Stimulated activated CD4-positive, alpha-beta T cell treated with anti-CD3 and anti-CD28 coated beads, Interleukin-12 subunit alpha, Interleukin-12 subunit beta, amount 100 ng/mL, for 24 hours (primary cell): ENCODE measurements around the gene OLR1.

ENCODE experiments used
- DNase-seq, 2 experiments: peaks; one replicate each; pipeline ENCODE4 v3.0.0-alpha.2; 2020; ENCODE audit warnings: low read depth in 2 of 2

OLR1 gene

DNA sequence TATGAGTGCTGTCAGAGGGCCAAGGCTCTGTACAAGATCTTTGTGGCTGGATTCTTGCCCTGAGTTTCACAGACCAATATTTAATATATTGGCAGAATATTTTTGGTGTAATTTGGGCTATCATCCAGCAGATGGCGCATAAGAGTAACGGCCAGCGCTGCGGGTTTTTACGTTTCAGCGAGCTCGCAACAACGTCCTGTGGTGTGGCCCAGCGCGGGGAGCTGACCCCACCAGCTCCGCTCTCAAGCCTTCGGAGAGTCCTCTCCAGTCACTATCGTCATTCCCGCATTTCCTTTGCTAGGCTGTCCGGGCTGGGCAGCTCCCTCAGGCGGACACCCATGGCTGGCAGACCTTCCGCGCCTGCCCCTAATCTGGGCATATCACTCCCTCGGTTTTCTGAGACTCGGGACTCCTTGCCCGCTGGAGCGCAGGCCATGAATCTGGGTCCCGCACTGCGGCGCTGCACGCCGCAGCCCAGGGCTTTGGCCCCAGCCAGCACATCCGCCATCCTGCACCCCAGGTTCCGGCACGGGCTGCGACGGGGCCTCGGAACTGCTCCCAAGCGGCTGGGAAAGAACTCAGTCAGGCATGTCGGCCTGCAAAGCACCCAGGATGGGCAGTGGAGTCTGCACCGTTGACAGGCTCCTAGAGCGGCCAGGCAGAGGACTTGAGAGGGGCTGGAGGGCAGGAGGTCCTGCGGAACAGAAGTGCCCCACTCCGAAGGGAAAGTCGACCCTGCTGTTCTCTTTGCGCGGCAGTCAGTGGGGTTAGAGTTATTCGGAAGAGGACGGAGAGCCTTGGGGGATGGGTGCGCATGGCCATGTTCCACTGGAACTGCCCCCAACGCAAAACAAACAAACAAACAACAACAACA, 18.4 kb downstream of the OLR1 start:
- DNase-seq, result peak; percentile 9 to 28

- no peak for DNase-seq
These were observed 20.3 kb downstream of the OLR1 start for GRCh38 chr12:10151621-10152020.

GRCh38 chr12:10147714-10148403, 24.1 kb downstream of the OLR1 start:
- DNase-seq, result no peak

DNA sequence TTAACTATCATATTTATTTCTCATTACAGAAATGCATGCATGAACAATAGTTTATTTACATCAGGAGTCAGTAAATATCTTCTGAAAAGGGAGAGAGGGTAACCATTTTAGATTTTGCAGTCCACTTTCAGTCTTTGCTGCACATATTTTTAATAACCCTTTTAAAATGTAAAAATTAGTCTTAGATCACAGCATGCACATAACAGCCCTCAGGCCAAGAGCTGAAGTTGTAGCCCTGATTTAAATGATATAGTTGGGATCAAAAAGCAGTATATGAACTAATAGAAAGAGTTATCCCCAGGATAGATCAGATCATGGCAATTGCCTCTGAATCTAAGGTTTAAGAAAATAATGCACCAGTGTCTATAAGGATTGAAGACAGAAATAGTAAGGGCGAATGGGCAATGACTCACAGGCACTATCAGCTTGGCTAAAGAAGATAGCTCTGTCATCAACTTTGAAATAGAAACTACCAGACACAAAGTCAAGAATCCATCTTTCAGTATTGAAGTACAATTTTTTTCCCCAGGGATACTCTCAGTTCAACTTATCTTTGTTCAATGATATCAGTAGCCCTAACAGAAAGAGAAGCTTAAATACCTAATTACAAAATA, 28.8 kb downstream of the OLR1 start:
- no peak for DNase-seq

DNA sequence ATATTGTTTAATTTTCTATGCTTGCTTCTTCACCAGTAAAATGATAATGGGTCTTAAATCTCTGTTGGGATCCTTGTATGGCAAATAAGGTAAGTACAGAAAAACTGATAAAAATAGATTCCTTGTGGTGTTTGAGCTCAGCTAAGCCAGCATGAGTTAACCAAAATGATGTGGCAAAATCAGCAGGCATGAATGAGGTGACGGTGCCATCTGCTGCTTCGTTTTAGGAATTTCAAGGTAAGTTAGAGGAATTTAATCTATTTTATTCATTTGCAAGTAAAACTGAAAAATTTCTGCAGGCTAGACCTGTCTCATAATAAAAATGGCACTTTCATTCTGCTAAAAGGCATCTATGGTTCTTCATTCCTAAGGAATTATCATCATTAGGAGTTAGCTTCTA, 31.9 kb downstream of the OLR1 start:
- DNase-seq, result peak in 1 of 2 experiments; percentile 17

GRCh38 chr12:10136637-10137205, 35.2 kb downstream of the OLR1 start:
- no peak for DNase-seq

GRCh38 chr12:10135126-10135525, 36.8 kb downstream of the OLR1 start:
- DNase-seq, result no peak

DNA sequence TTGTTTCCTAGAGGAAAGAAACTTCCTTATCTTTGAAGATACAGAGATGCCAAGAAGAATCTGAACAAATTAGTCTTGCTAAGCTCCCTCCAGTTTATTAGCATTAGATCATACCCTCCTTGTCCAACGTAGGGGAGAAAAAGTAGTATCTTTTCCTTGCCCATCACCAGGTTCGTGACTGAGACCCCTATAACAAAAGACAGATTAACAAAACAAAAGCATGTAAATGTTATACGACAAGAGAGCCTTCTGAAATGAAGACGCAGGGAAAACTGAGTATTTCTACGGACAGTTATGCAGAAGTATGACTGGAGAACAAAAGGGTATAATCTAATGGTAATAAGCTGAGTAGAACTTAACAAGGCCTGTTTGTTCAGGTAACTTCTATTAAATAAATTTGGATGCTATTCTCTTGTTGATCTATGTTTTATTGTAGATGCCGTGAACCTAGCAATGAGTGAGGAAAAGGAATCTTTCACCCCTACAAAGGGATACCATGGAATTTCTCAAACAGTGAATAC, 39.0 kb downstream of the OLR1 start:
- DNase-seq, result no peak

- no peak for DNase-seq
These were observed 40.7 kb downstream of the OLR1 start for GRCh38 chr12:10131111-10131690.

DNA sequence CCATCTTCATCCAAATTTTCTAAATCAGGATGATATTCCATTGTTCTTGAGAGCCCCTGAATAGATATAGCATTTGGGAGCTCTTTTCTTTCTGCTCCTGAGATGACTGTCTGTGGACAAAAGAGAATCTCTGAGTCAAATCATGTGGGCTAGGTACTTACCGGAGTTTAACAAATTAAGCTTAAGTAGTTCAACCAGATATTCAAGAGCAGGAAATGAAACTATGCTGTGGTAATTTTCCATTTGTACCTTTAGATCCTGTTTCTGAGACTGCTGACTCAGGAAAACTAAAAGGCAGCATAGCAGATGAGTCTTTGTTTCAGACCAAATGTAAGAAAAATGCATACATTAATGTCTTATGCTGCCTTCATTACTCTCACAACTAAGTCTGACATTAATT, 41.9 kb downstream of the OLR1 start, which contains the start of gene CLEC7A:
Gene CLEC7A (minus strand): TSS at position 158 of the 400 bp plus-strand sequence. CDS start 117 bp downstream, at position 41.
- no peak for DNase-seq

DNA sequence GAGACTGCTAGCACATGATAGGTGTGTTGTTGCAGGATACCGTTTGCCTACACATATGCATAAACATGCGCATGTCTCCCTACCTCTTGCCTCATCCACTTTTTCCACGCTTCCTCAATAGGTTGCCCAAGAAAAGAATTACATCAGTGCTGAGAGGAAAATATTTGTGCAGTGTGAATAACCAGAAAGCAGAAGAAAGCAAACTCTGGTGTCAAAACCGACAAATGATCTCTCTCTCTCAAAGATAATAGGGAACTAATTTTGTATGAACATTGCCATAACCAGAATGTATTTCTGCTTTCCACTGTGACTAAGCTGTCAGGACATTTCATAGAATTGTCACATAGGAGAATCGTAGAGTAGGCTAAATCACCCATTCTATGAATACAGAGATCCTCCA, 43.2 kb downstream of the OLR1 start:
- DNase-seq, result no peak

DNA sequence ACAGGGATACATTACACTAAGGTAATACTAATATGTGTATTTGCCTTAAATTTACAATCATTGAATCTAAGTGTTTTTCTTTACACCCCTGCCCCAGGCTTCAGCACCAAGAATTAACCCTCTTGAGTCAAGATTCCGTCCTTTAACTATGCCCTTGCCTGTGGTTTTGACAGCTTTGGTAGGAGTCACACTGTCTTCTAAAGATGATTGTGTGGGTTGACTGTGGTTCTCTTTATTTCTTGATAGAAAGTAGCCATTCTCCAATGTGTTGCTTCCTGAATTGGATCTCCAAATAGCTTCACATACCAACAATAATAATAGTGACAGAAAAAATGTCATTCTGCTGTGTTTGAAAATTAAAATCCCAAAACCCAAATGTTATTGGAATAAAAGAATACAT, 45.5 kb downstream of the OLR1 start:
- DNase-seq, result no peak

GRCh38 chr12:10122689-10123088, 49.2 kb downstream of the OLR1 start:
- no peak for DNase-seq

DNA sequence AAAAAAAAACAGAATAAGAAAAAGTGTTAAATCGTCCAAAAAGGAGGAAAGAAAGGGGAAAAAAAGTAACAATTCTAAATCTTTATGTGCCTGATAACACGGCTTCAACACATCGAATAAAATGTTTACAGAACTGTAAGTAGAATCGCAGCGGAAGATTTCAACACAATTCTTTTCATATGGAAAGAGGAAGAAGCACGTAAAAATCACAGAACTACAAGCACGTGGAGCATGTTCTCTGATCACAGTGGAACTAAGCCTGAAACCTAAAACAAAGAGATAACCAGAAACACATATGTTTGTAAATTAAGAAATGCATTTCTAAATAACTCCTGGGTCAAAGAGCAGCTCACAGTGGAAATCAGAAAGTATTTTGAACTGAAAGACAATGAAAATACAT, 50.7 kb downstream of the OLR1 start:
- no peak for DNase-seq

DNA sequence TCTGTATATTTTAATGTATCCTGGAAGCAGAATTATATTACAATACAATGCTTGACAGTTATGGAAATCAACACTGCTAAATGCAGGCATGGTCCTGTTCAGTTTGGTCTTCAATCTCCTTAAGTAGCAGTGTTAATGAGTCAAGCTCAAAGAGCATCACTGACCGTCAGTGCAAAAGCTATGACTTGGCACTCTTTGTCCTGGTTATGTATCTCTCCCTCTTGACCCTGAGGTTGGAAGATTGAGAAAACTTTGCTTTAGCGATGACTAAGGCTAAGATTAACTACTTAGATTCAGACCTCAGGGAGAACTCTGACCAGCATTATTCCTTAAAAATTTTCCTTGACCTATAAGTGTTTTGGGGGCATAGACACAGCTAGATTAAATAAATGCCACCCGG, 52.9 kb downstream of the OLR1 start:
- DNase-seq, result no peak

GRCh38 chr12:10115890-10116289, 56.0 kb downstream of the OLR1 start:
- DNase-seq, result no peak

DNA sequence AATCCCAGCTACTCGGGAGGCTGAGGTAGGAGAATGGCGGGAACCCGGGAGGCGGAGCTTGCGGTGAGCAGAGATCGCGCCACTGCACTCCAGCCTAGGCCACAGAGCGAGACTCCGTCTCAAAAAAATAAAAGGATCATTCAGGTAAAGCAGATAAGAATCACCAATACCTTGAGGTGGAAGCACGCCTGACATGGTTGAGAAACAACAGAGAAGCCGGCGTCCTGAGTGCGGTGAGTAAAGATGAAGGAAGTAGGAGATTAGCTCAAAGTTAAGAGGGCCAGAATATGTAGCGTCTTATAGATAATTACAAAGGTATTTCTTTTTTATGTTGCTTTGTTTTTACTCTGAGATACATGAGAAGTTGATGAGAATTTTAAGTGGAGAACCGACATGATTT, 56.6 kb downstream of the OLR1 start:
- no peak for DNase-seq

DNA sequence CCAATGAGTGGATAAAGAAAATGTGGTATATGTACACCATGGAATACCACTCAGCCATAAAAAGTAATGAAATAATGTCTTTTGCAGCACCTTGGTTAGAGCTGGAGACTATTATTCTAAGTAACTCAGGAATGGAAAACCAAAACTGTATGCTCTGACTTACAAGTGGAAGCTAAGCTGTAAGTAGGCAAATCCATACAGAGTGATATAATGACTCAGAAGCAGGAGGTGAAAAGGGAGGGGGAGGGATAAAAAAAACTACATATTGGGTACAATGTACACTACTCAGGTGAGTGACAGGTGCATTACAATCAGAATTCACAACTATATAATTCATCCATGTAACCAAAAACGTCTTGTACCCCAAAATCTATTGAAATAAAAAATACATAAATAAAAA, 58.0 kb downstream of the OLR1 start:
- DNase-seq, result no peak

DNA sequence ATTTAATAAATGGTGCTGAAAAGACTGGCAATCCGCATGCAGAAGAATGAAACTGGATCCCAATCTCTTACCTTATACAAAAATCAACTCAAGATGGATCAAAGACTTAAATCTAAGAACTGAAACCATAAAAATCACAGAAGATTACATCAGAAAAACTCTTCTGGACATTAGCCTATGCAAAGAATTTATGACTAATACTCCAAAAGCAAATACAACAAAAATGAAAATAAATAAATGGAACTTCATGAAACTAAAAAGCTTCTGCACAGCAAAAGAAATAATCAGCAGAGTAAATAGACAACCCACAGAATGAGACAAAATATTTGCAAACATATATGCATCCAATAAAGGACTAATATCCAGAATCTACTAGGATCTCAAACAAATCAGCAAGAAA, 58.9 kb downstream of the OLR1 start:
- DNase-seq, result no peak

DNA sequence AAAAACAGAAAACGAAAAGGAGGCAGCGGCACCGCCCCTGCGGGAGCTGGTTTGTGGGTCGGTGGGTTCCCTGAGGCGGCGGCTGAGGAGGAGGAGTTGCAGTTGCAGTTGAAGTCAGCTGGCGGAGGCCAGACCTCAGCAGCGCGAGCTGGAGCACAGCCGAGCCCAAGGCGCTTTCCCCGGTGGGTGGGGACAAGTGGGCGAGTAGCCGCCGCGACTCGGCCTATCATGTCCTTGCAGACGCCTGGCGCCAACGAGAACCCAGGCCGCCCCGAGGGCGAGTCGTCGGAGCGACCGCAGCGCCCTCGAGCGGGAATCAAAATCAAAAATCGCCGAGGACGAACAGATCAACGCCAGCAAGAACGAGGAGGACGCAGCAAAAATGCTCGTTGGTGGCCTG, 60.5 kb downstream of the OLR1 start:
- DNase-seq, result no peak

DNA sequence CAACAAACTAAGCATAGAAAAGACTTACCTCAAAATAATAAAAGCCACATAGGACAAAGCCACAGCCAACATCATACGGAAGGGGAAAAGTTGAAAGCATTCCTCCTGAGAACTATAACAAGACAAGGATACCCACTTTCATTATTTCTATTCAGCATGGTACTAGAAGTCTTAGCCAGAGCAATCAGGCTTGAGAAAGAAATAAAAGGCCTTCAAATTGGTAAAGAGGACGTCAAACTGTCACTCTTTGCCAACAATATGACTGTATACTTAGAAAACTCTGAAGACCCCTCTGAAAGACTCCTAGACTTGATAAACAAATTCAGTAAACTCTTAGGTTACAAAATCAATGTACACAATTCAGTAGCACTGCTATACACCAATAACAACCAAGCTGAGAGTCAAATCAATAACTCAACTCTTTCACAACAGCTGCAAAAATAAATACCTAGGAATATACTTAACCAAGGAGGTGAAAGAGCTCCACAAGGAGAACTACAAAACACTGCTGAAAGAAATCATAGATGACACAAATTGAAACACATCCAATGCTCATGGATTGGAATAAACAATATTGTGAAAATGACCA, 61.6 kb downstream of the OLR1 start:
- no peak for DNase-seq
